K562 (cell line): ENCODE results near the gene ADGRE1. TPM values are rescaled to one million over a fixed set of nuclear protein-coding genes. Genes with fewer than 3 reads are reported as not detected.

Experiments
- ATAC-seq: fragments of 200-7000 bp; cut with Tn5 transposase; 3 replicates; pipeline ENCODE4 v1.9.1; 2020; ENCODE audit warnings: moderate library complexity
- BruUV-seq: library from RNA; stranded (reverse); fragments of 400-500 nt; replicated peaks from 2 replicates; lab custom pipeline; 2021; lab: Mats Ljungman, UMichigan
- CTCF ChIA-PET: fragments of 300-600 bp; formaldehyde crosslinking; extraction: SDS; loops from one replicate; lab custom pipeline; 2021; ENCODE audit warnings: low intra/inter-chr PET ratio; lab: Yijun Ruan, JAX
- POLR2A ChIA-PET: fragments of 300-600, 350-650 bp; sonication (Branson Sonifier 250); formaldehyde crosslinking; extraction: SDS; loops from one replicate; lab custom pipeline; 2021; ENCODE audit warnings: antibody characterized with exemption, inconsistent platforms; lab: Yijun Ruan, JAX
- DNase-seq, 4 experiments: peaks; one replicate each; pipeline versions ENCODE4 v3.0.0 to v3.0.0-alpha.2; 2011 to 2018; ENCODE audit warnings: low spot score in 3 of 4, mixed read lengths in 3 of 4; ENCODE audit errors: extremely low read depth in 1 of 4
- FAIRE-seq: peaks from 2 replicates; lab custom pipeline; 2011; peaks lifted over from hg19 to GRCh38; lab: Jason Lieb, UNC
- H2AFZ ChIP-seq: 2 replicates; pipeline ENCODE4 v1.6.0; 2011; ENCODE audit warnings: low read depth, low read length, control low read depth, inconsistent platforms
- H3K27ac ChIP-seq: fragments of 200-600 bp; 3 replicates; pipeline ENCODE4 v1.8.0; 2011; ENCODE audit warnings: low read depth, mild to moderate bottlenecking, control low read depth, inconsistent platforms, low read length, moderate library complexity, mixed read lengths; ENCODE audit errors: extremely low read depth
- H3K27me3 ChIP-seq, 2 experiments: fragments of 300-600 bp in 1 of 2; 2 replicates in 1 of 2; 3 replicates in 1 of 2; pipeline versions ENCODE4 v1.6.0 to v1.8.0; 2011; ENCODE audit warnings: inconsistent platforms in 2 of 2, low read length in 2 of 2, mild to moderate bottlenecking in 1 of 2, mixed read lengths in 1 of 2, moderate library complexity in 1 of 2; ENCODE audit not compliant: control insufficient read depth in 2 of 2, insufficient read depth in 2 of 2
- H3K36me3 ChIP-seq: fragments of 300-600 bp; 3 replicates; pipeline ENCODE4 v1.8.0; 2011; ENCODE audit warnings: mild to moderate bottlenecking, low read length, inconsistent platforms; ENCODE audit not compliant: control insufficient read depth, insufficient read depth
- H3K4me1 ChIP-seq, 2 experiments: fragments of 200-600 bp in 1 of 2; replicated peaks in 1 of 2; 2 replicates in 1 of 2; 3 replicates in 1 of 2; pipeline versions ENCODE4 v1.5.1 to v1.8.0; 2011; ENCODE audit warnings: inconsistent platforms in 2 of 2, low read length in 2 of 2, mild to moderate bottlenecking in 1 of 2, mixed read lengths in 1 of 2, moderate library complexity in 1 of 2; ENCODE audit not compliant: control insufficient read depth in 2 of 2, insufficient read depth in 2 of 2
- H3K4me2 ChIP-seq: 2 replicates; pipeline ENCODE4 v1.6.1; 2011; ENCODE audit warnings: low read length, control low read depth, inconsistent platforms, mixed read lengths; ENCODE audit not compliant: insufficient read depth
- H3K4me3 ChIP-seq: fragments of 200-600 bp; sonication (generic), shearing (Covaris generic); 2 replicates; pipeline ENCODE4 v1.5.1; 2016; ENCODE audit warnings: control low read depth, inconsistent platforms
- H3K79me2 ChIP-seq: fragments of 200-600 bp; 3 replicates; pipeline ENCODE4 v1.8.0; 2011; ENCODE audit warnings: low read length, inconsistent platforms; ENCODE audit not compliant: control insufficient read depth, insufficient read depth
- H3K9ac ChIP-seq, 2 experiments: 2 replicates each; pipeline versions ENCODE4 v1.6.0 to v1.6.1; 2011; ENCODE audit warnings: low read depth in 2 of 2, low read length in 2 of 2, control low read depth in 1 of 2, inconsistent platforms in 1 of 2, mild to moderate bottlenecking in 1 of 2, mixed read lengths in 1 of 2; ENCODE audit not compliant: insufficient read depth in 1 of 2
- H3K9me1 ChIP-seq: one replicate; pipeline ENCODE4 v1.6.0; 2011; ENCODE audit warnings: inconsistent platforms, mild to moderate bottlenecking, low read length, moderate library complexity; ENCODE audit not compliant: control insufficient read depth, insufficient read depth
- H3K9me3 ChIP-seq: replicated peaks from 2 replicates; pipeline ENCODE4 v1.5.1; 2011; ENCODE audit warnings: low read depth, low read length, inconsistent platforms; ENCODE audit not compliant: control insufficient read depth, insufficient read depth
- H4K20me1 ChIP-seq: replicated peaks from 2 replicates; pipeline ENCODE4 v1.6.1; 2011; ENCODE audit warnings: low read length, inconsistent platforms, mixed read lengths; ENCODE audit not compliant: control insufficient read depth, insufficient read depth
- ARNT ChIP-seq, 2 experiments: fragments of 450-650 bp; IDR thresholded peaks; 2 replicates each; pipeline ENCODE4 v1.6.1; 2016; ENCODE audit warnings: mild to moderate bottlenecking in 1 of 2
- FUS ChIP-seq: fragments of 200-400 bp; formaldehyde crosslinking; optimal IDR thresholded peaks from 2 replicates; pipeline ENCODE3; 2017; ENCODE audit warnings: low read depth, low read length
- MLLT1 ChIP-seq, 2 experiments: fragments of 450-650 bp; IDR thresholded peaks; 2 replicates each; pipeline ENCODE4 v1.6.1; 2016
- NFE2 ChIP-seq: IDR thresholded peaks from 2 replicates; pipeline ENCODE4 v1.6.1; 2014; ENCODE audit warnings: antibody characterized with exemption, low read depth
- WGBS: fragments of 100-300 bp; shearing (Covaris generic); methylation state at CpG from one replicate; pipeline ENCODE4 v1.1.6; 2016; ENCODE audit warnings: low coverage, mixed read lengths; ENCODE audit not compliant: insufficient coverage; ENCODE audit errors: missing lambda C conversion rate; 5-methylcytosine and 5-hydroxymethylcytosine counted together
- in situ Hi-C: fragments of 300-500 bp; cut with MboI; formaldehyde crosslinking; loops from 4 replicates; pipeline ENCODE4 v1.15.0; 2018; ENCODE audit warnings: inconsistent platforms, mixed read lengths
- intact Hi-C: fragments of 100-400 bp; cut with micrococcal nuclease; formaldehyde crosslinking; loops from 2 replicates; pipeline ENCODE4 v1.14.2; 2022
- polyA plus RNA-seq, 8 experiments: library from polyadenylated mRNA; depleted of rRNA in 4 of 8; stranded (reverse) in 5 of 8; unstranded in 3 of 8; fragments of >200 nt; fragmentation: Nextera tagmentation in 2 of 8; fragmentation: Illumina TruSeq in 1 of 8; extraction: Ambion mirVana in 2 of 8; extraction: Trizol in 1 of 8; gene quantifications; 2 replicates each; pipeline versions ENCODE4 v1.2.1 to v1.2.3, GENCODE V29; 2011 to 2014; ENCODE audit warnings: inconsistent platforms in 1 of 8, missing spikeins in 1 of 8
- total RNA-seq, 7 experiments: library from RNA; depleted of rRNA in 6 of 7; stranded (reverse); fragments of >200 nt in 6 of 7; fragmentation: Illumina TruSeq in 2 of 7; extraction: Trizol in 2 of 7; gene quantifications; 2 replicates each; pipeline versions ENCODE4 v1.2.1 to v1.2.3, GENCODE V29; 2011 to 2021; ENCODE audit warnings: low replicate concordance in 1 of 7

ADGRE1 gene
- total and polyA plus RNA-seq, 9 of the 15 experiments (the other 6 are each of a cell fraction or from before 2014, with no cell fraction given), result 0.09 to 0.49 (median 0.25) TPM; not detected in 1

DNA sequence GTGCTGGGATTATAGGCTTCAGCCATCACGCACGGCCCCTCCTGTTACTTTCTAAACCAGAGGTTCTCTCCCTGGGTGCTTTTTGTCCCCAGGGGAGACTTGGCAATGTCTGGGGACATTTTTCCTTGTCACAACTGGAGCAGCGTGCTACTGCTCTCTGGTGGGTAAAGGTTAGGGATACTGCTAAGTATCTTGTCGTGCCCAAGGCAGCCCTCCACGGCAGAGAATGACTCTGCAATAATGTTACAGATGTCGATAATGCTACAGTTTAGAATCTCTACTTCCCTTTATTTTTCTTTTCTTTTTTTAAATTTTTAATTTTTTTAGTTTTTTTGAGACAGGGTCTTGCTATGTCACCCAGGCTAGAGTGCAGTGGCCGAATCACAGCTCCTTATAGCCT lies 38.0 kb downstream of the ADGRE1 start:
- DNase-seq (no peak), ATAC-seq (no peak)
- no peak overlapping the region for H3K4me2 ChIP-seq
- no peaks in the 10 kb centered on the region for H3K79me2 ChIP-seq
- no peaks in the 10 kb centered on the region; a peak in 1 of 5 replicates for H3K4me1 ChIP-seq
- H3K9me3 ChIP-seq, result no peaks in the 10 kb centered on the region; the same call in 1 of the 2 replicates
- no peak for TF ChIP-seq MLLT1 (IDR thresholded peaks at IDR 0.05)
- peak; percentile 47 for TF ChIP-seq NFE2
- TF ChIP-seq FUS, result no peak
- no peak for TF ChIP-seq ARNT (IDR thresholded peaks at IDR 0.05)
- TF ChIP-seq, all 486 proteins: peak for 1
- Histone ChIP-seq H3K9me1 (no peaks in the 10 kb centered on the region), H3K36me3 (no peaks in the 10 kb centered on the region), H3K27ac (no peak overlapping the region), H3K27me3 (peaks cover 0 to 5% of the 10 kb centered on the region in 2 experiments; a peak in 1 of 5 replicates), H3K4me3 (no peak overlapping the region), H2AFZ (no peak overlapping the region), H4K20me1 (no peaks in the 10 kb centered on the region), H3K9ac (no peak overlapping the region)
- 2% methylated on average over 7 of the region's 7 CpGs for WGBS
- ChIA-PET CTCF (no interaction called here), POLR2A (no interaction called here)
- in situ Hi-C loops, result no loop called here
- no TSS peak for BruUV-seq
- FAIRE-seq, result no peak
- intact Hi-C loops, result no loop called here
